ENCODE results near the gene ATG2B. TPM values are rescaled to one million over a fixed set of nuclear protein-coding genes. Genes with fewer than 3 reads are reported as not detected.

ATG2B gene
- total and polyA plus RNA-seq, 2 experiments from 2014 or later = 3.3 to 20.4 TPM

GRCh38 chr14:96240641-96241040 is 122.5 kb downstream of the ATG2B start:
- Histone ChIP-seq H4K20me1 (ENCODE audit: insufficient read depth, poor library complexity, severe bottlenecking) (no peaks in the 10 kb centered on the region), H3K9me2 (replicated peaks; ENCODE audit: insufficient read depth) (no peaks in the 10 kb centered on the region), H3K4me1 (ENCODE audit: insufficient read depth) (peaks cover 18% of the 10 kb centered on the region), H3K27me3 (no peaks in the 10 kb centered on the region), H3K4me2 (no peak overlapping the region), H3K9me3 (ENCODE audit: low read depth) (no peaks in the 10 kb centered on the region), H3K36me3 (replicated peaks; ENCODE audit: insufficient read depth, low read depth) (no peaks in the 10 kb centered on the region), H2AFZ (no peak overlapping the region), H3K79me2 (no peaks in the 10 kb centered on the region), H3K4me3 (no peak overlapping the region), H3K27ac (peak overlapping the region; percentile 90)
- no peak for DNase-seq (ENCODE audit: low spot score)
- 97% methylated on average over 18 of the region's 18 CpGs for WGBS (ENCODE audit: low lambda C conversion rate, missing lambda C conversion rate)
- no peak for TF ChIP-seq EZH2phosphoT487 (IDR thresholded peaks at IDR 0.05; ENCODE audit: low read depth, severe bottlenecking, unreplicated experiment)
- TF ChIP-seq CTCF (IDR thresholded peaks at IDR 0.05; ENCODE audit: poor library complexity) = no peak
- TF ChIP-seq EZH2 (IDR thresholded peaks at IDR 0.05; ENCODE audit: borderline replicate concordance) = no peak

DNA sequence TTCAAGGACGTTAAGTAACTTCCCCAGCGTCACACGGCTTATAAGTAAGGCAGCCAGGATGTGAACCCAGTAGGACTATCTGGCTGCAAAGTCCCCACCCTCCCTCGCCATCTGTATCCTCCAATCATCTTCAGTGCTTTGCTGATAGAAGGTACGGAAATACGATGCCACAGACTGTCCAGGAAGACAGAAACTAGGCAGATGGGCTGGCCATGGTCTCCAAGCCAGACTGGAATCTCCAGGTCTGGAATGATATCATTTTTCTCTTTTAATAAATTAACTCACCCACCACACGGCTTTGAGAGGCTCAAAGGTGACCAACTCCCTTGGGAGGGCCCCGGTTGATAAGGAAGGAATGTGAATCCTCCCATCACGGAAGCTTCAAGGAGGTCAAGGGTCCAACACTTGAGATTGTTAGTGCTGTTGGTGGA is 123.4 kb downstream of the ATG2B start:
- Histone ChIP-seq H4K20me1 (ENCODE audit: insufficient read depth, poor library complexity, severe bottlenecking) (no peaks in the 10 kb centered on the region), H3K9me2 (replicated peaks; ENCODE audit: insufficient read depth) (no peaks in the 10 kb centered on the region), H3K79me2 (no peaks in the 10 kb centered on the region), H3K4me1 (ENCODE audit: insufficient read depth) (peaks cover 19% of the 10 kb centered on the region), H3K4me3 (no peak overlapping the region), H3K27me3 (no peaks in the 10 kb centered on the region), H3K27ac (peak overlapping the region; percentile 90), H3K36me3 (replicated peaks; ENCODE audit: insufficient read depth, low read depth) (no peaks in the 10 kb centered on the region), H2AFZ (no peak overlapping the region), H3K4me2 (no peak overlapping the region), H3K9me3 (ENCODE audit: low read depth) (no peaks in the 10 kb centered on the region)
- peak; percentile 80 for DNase-seq (ENCODE audit: low spot score)
- TF ChIP-seq CTCF (IDR thresholded peaks at IDR 0.05; ENCODE audit: poor library complexity) = no peak
- TF ChIP-seq EZH2 (IDR thresholded peaks at IDR 0.05; ENCODE audit: borderline replicate concordance) = no peak
- TF ChIP-seq EZH2phosphoT487 (IDR thresholded peaks at IDR 0.05; ENCODE audit: low read depth, severe bottlenecking, unreplicated experiment) = no peak
- 55% methylated on average over 9 of the region's 9 CpGs for WGBS (ENCODE audit: low lambda C conversion rate, missing lambda C conversion rate)

DNA sequence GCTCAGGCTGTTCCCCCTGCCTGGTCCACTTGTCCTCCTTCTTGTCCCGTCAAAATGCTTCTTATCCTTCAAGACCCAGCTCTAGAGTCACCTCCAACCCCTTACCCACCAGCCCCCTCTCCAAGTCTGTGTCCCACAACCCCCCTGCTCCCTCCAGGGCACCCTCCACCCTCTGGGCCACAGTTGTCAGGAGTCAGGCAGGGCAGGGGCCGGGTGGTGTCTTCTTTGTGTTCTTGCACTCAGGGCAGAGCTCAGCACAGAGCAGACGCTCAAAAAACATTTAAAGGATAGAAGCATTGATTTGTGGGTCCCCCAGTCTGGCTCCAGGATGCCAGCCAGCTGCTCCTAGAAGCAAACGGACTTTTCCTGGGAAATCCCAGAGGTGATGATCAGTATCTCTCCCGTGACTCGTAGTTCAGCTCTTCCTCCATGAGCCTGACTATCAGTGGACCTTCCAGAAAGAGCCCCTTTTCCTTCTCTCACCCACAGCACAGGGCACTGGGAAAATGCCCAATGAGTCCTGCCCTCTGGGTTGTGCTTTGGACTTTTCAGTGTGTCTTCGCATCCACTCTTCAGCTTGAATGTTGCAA is 124.4 kb downstream of the ATG2B start:
- 90% methylated on average over 7 of the region's 7 CpGs for WGBS (ENCODE audit: low lambda C conversion rate, missing lambda C conversion rate)
- H3K27ac ChIP-seq = peak overlapping the region; percentile 90

More for the DNA sequence above, 124.4 kb downstream of the ATG2B start:
- Histone ChIP-seq H3K27me3 (no peaks in the 10 kb centered on the region), H3K4me2 (no peak overlapping the region), H3K4me3 (no peak overlapping the region), H3K9me2 (replicated peaks; ENCODE audit: insufficient read depth) (no peaks in the 10 kb centered on the region), H3K4me1 (ENCODE audit: insufficient read depth) (peaks cover 21% of the 10 kb centered on the region), H3K79me2 (no peaks in the 10 kb centered on the region), H3K9me3 (ENCODE audit: low read depth) (no peaks in the 10 kb centered on the region), H3K36me3 (replicated peaks; ENCODE audit: insufficient read depth, low read depth) (no peaks in the 10 kb centered on the region), H4K20me1 (ENCODE audit: insufficient read depth, poor library complexity, severe bottlenecking) (no peaks in the 10 kb centered on the region), H2AFZ (no peak overlapping the region)
- no peak for DNase-seq (ENCODE audit: low spot score)
- TF ChIP-seq EZH2phosphoT487 (IDR thresholded peaks at IDR 0.05; ENCODE audit: low read depth, severe bottlenecking, unreplicated experiment) (no peak), EZH2 (IDR thresholded peaks at IDR 0.05; ENCODE audit: borderline replicate concordance) (no peak), CTCF (IDR thresholded peaks at IDR 0.05; ENCODE audit: poor library complexity) (no peak)

Measured in hepatocyte (in vitro differentiated cells).